Cardiac fibroblast (primary cell): ENCODE data around the gene PLCG2.
"Not testable (repeated sequence)": the region's sequence is repeated elsewhere in the genome, so short reads cannot be mapped to it uniquely, and the experiment has no call there.

Experiments used
- DNase-seq, 2 donors: peaks; one replicate each; pipeline versions ENCODE4 v3.0.0 to v3.0.0-alpha.2; 2010; ENCODE audit warnings: low read depth in 2 of 2
- H3K4me3 ChIP-seq, 2 donors: replicated peaks in 1 of 2; 1 replicate in 1 of 2; 2 replicates in 1 of 2; pipeline ENCODE4 v1.5.1; 2011; ENCODE audit warnings: low read depth in 2 of 2, low read length in 2 of 2, mild to moderate bottlenecking in 2 of 2, moderate library complexity in 1 of 2
- CTCF ChIP-seq: IDR thresholded peaks from one replicate; pipeline ENCODE4 v1.5.1; 2011; ENCODE audit warnings: low read depth, mild to moderate bottlenecking, low read length, inconsistent platforms

The PLCG2 gene

GRCh38 chr16:81868057-81868748 lies 89.1 kb downstream of the PLCG2 start:
- H3K4me3 ChIP-seq = no peak overlapping the region
- no peak for DNase-seq
- no peak for TF ChIP-seq CTCF

GRCh38 chr16:81869326-81869725 lies 90.2 kb downstream of the PLCG2 start:
- H3K4me3 ChIP-seq = no peak overlapping the region
- no peak for TF ChIP-seq CTCF
- no peak for DNase-seq

GRCh38 chr16:81873206-81873605 lies 94.1 kb downstream of the PLCG2 start:
- no peak for TF ChIP-seq CTCF
- H3K4me3 ChIP-seq = no peak overlapping the region
- no peak for DNase-seq

GRCh38 chr16:81873843-81874752 lies 95.0 kb downstream of the PLCG2 start:
- peak; percentile 42 to 61 for DNase-seq

GRCh38 chr16:81875461-81875860 lies 96.4 kb downstream of the PLCG2 start:
- no peak for TF ChIP-seq CTCF

More at GRCh38 chr16:81873843-81874752, 95.0 kb downstream of the PLCG2 start:
- peak; percentile 86 for TF ChIP-seq CTCF
- no peak overlapping the region for H3K4me3 ChIP-seq

GRCh38 chr16:81876273-81876900 lies 97.3 kb downstream of the PLCG2 start:
- TF ChIP-seq CTCF = no peak
- no peak overlapping the region for H3K4me3 ChIP-seq

More at GRCh38 chr16:81875461-81875860, 96.4 kb downstream of the PLCG2 start:
- no peak overlapping the region for H3K4me3 ChIP-seq
- DNase-seq = no peak

GRCh38 chr16:81877490-81877889 lies 98.4 kb downstream of the PLCG2 start:
- DNase-seq, H3K4me3 ChIP-seq: not testable (repeated sequence)

More at GRCh38 chr16:81876273-81876900, 97.3 kb downstream of the PLCG2 start:
- no peak for DNase-seq
